Right ventricle myocardium superior (tissue), 1 donor: Measurements from ENCODE around the gene NEDD4. TPM values are rescaled to one million over a fixed set of nuclear protein-coding genes. Genes with fewer than 3 reads are reported as not detected.
"Not testable (repeated sequence)": the region's sequence is repeated elsewhere in the genome, so short reads cannot be mapped to it uniquely, and the experiment has no call there.

Experiments
- ATAC-seq: fragments of 200-7000 bp; cut with Tn5 transposase; one replicate; pipeline ENCODE4 v1.9.1; 2020; ENCODE audit warnings: mild to moderate bottlenecking; ENCODE audit not compliant: poor library complexity
- DNase-seq: peaks from one replicate; pipeline ENCODE4 v3.0.0-alpha.2; 2020
- intact Hi-C: fragments of 100-400 bp; cut with DNase I; formaldehyde crosslinking; loops from one replicate; pipeline ENCODE4 v1.11.2; 2022
- total RNA-seq: library from RNA; stranded (reverse); fragmentation: NEBNext Ultra II Directional; extraction: Animal tissue kit (Norgen Biotek cat#: 25700); gene quantifications from one replicate; pipeline ENCODE4 v1.2.1, GENCODE V29; 2021
- donor health status: DM: no; HTN: yes; CAD: no; lungs with severe emphysema.

Gene NEDD4
- total RNA-seq, 1 donor from 2014 or later, result 8.1 TPM

- intact Hi-C loops, result no loop called here
- DNase-seq (no peak), ATAC-seq (no peak)
These were observed 22.9 kb upstream of the NEDD4 start for GRCh38 chr15:56016281-56016680.

GRCh38 chr15:56014677-56015076 is 21.3 kb upstream of the NEDD4 start:
- ATAC-seq (no peak), DNase-seq (no peak)
- intact Hi-C loops, result no loop called here

GRCh38 chr15:56007053-56007452 is 13.6 kb upstream of the NEDD4 start:
- intact Hi-C loops, result not testable (repeated sequence)
- DNase-seq (peak; percentile 41), ATAC-seq (peak; percentile 43)

GRCh38 chr15:56006371-56006770 is 13.0 kb upstream of the NEDD4 start:
- intact Hi-C loops, ATAC-seq, DNase-seq: not testable (repeated sequence)

GRCh38 chr15:56004281-56004680 is 10.9 kb upstream of the NEDD4 start:
- ATAC-seq, intact Hi-C loops, DNase-seq: not testable (repeated sequence)

- DNase-seq, intact Hi-C loops, ATAC-seq: not testable (repeated sequence)
These were observed 10.4 kb upstream of the NEDD4 start for GRCh38 chr15:56003777-56004176.

GRCh38 chr15:56003277-56003676 is 9.9 kb upstream of the NEDD4 start:
- ATAC-seq, intact Hi-C loops, DNase-seq: not testable (repeated sequence)

- intact Hi-C loops, result no loop called here
These were observed 8.2 kb upstream of the NEDD4 start for GRCh38 chr15:56001471-56002078.

GRCh38 chr15:55999658-56000057 is 6.2 kb upstream of the NEDD4 start:
- no peak for DNase-seq
- intact Hi-C loops, result no loop called here
- no peak for ATAC-seq

More at GRCh38 chr15:56001471-56002078, 8.2 kb upstream of the NEDD4 start:
- ATAC-seq (no peak), DNase-seq (no peak)

GRCh38 chr15:55998478-55998877 is 5.1 kb upstream of the NEDD4 start:
- DNase-seq, result no peak
- intact Hi-C loops, result no loop called here
- no peak for ATAC-seq

GRCh38 chr15:55993804-55994560 is 570 bp upstream of the NEDD4 start:
- peak; percentile 19 for ATAC-seq
- DNase-seq, result no peak
- intact Hi-C loops, result no loop called here

GRCh38 chr15:55992769-55993110 is 672 bp downstream of the NEDD4 start:
- DNase-seq (no peak), ATAC-seq (no peak)
- intact Hi-C loops, result no loop called here

GRCh38 chr15:55991802-55992768 is 1.3 kb downstream of the NEDD4 start:
- ATAC-seq (no peak), DNase-seq (no peak)
- intact Hi-C loops, result no loop called here

GRCh38 chr15:55990998-55991397 is 2.4 kb downstream of the NEDD4 start:
- no peak for ATAC-seq
- DNase-seq, result no peak
- intact Hi-C loops, result no loop called here

- ATAC-seq (no peak), DNase-seq (no peak)
- intact Hi-C loops, result no loop called here
These were observed 2.9 kb downstream of the NEDD4 start for GRCh38 chr15:55990516-55990915.

- DNase-seq (no peak), ATAC-seq (no peak)
- intact Hi-C loops, result no loop called here
These were observed 4.0 kb downstream of the NEDD4 start for GRCh38 chr15:55989383-55989782.

- DNase-seq, result no peak
- ATAC-seq, result no peak
- intact Hi-C loops, result no loop called here
These were observed 11.7 kb downstream of the NEDD4 start for GRCh38 chr15:55981582-55982249.

- DNase-seq, result no peak
- intact Hi-C loops, result no loop called here
- no peak for ATAC-seq
These were observed 12.9 kb downstream of the NEDD4 start for GRCh38 chr15:55980511-55980910.

GRCh38 chr15:55977231-55977630 is 16.2 kb downstream of the NEDD4 start:
- no peak for ATAC-seq
- intact Hi-C loops, result no loop called here
- no peak for DNase-seq
